ENCODE results near the gene CTNND2.

The CTNND2 gene

DNA sequence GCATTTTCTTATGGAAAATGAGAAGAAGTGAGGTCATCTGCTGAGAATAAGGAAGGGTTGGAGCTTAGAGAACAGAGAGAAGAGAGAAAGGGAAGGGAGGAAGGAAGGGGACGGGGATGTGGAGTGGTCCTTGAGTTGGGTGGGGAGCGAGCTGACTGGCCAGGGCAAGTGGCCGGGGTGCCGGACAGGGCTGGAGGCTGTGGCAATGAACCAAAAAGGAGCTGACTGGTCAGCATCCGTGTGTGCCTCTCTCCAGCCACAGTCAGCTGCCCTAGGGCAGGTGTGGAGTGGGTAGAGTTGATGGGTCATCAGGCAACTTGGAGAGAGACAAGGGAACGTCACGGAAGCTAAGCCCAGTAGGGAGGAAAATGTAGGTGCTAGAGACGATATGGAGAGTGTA, 908.4 kb downstream of the CTNND2 start:
- no peak overlapping the region for H3K4me3 ChIP-seq (ENCODE audit: low read depth, low read length)
- no peak overlapping the region for H3K27ac ChIP-seq (ENCODE audit: extremely low read depth, low read depth, low read length)
- no peaks in the 10 kb centered on the region for H3K36me3 ChIP-seq (ENCODE audit: control insufficient read depth in 2 of 2, insufficient read depth in 1 of 2, low read length in 2 of 2)
- H3K9me3 ChIP-seq (ENCODE audit: control insufficient read depth, insufficient read depth, low read depth, low read length): no peaks in the 10 kb centered on the region
- no peaks in the 10 kb centered on the region for H3K4me1 ChIP-seq (ENCODE audit: control insufficient read depth, insufficient read depth, low read length)
- CTCF ChIA-PET: interaction anchor here (1.2 kb wide), 1 partner anchor 8 kb away, joined by 6 read pairs; no protein-coding TSS in a partner anchor
- no peak for TF ChIP-seq ZBTB1 (tag by site-specific recombination; IDR thresholded peaks at IDR 0.05)
- POLR2A ChIA-PET: no interaction called here

DNA sequence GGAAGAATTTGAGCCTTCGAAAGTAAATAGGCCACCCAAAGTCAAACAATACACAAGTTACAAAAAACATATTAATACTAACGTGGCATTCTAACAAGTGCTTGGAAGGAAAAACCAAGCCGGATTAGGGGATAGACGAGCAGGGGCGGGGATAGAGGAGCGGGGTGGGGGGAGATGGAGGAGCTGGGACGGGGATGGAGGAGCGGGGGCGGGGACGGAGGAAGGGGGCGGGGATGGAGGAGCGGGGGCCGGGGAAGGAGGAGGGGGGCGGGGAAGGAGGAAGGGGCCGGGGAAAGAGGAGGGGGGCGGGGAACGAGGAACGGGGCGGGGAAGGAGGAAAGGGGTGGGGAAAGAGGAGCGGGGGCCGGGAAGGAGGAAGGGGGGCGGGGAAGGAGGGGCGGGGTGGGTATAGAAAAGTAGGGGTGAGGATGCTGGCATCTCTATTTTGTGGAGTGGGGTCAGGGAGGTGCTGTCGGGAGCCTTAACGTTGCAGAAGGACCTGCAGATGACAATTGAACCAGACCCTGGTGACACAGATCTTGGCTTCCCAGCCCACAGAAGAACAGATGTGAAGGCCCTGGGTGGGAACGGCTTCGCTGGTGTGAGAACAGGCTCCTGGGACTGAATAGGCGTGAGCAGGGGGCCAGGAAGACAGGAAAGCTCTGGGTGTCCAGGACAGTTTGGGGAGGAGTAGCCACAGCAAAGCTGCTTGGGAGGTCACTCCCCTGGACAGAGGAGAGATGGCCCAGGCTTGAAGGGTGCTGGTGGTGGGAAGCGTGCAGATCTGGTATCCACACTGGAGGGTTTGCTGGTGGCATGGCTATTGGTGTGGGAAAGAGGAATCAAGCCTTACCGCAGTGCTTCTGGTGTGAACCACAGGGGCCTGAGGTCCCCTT, 909.9 kb downstream of the CTNND2 start:
- CTCF ChIA-PET: no interaction called here
- Histone ChIP-seq H3K9me3 (ENCODE audit: control insufficient read depth, insufficient read depth, low read depth, low read length) (no peaks in the 10 kb centered on the region), H3K36me3 (ENCODE audit: control insufficient read depth in 2 of 2, insufficient read depth in 1 of 2, low read length in 2 of 2) (no peaks in the 10 kb centered on the region), H3K27ac (ENCODE audit: extremely low read depth, low read depth, low read length) (no peak overlapping the region), H3K4me1 (ENCODE audit: control insufficient read depth, insufficient read depth, low read length) (no peaks in the 10 kb centered on the region), H3K4me3 (ENCODE audit: low read depth, low read length) (no peak overlapping the region)
- POLR2A ChIA-PET: no interaction called here
- TF ChIP-seq ZNF791 (tag by site-specific recombination; IDR thresholded peaks at IDR 0.05): no peak

DNA sequence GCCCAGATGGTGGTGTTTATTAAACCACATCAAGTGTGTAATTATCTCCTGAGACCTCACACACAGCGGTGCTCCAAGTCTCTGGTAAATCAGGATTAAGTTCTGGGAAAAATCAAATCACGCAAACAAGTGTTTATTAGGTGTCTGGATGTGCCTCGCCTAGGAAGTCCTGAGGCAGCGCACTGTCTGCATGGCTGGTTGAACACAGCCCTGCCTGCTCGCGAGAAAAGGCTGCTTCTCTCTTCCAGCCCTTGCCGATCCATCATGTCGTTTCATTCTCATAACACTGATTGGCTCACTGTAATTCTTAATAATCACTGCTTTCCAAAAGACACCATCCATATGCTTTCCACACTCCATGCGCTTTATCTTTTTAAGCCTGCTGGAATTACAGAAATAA, 913.6 kb downstream of the CTNND2 start:
- ChIA-PET CTCF (interaction anchor here (0.5 to 1.0 kb wide), 2 partner anchors 8 to 729 kb away, joined by 3 to 5 read pairs; no protein-coding TSS in a partner anchor), POLR2A (no interaction called here)
- no peaks in the 10 kb centered on the region for H3K36me3 ChIP-seq (ENCODE audit: control insufficient read depth in 2 of 2, insufficient read depth in 1 of 2, low read length in 2 of 2)
- no peak overlapping the region for H3K27ac ChIP-seq (ENCODE audit: extremely low read depth, low read depth, low read length)
- no peaks in the 10 kb centered on the region for H3K9me3 ChIP-seq (ENCODE audit: control insufficient read depth, insufficient read depth, low read depth, low read length)
- TF ChIP-seq ZNF341 (tag by site-specific recombination; IDR thresholded peaks at IDR 0.05; ENCODE audit: low read depth) (no peak), ZNF274 (IDR thresholded peaks at IDR 0.05; ENCODE audit: low read length) (no peak), ZNF274 (tag by site-specific recombination; IDR thresholded peaks at IDR 0.05; ENCODE audit: borderline replicate concordance) (no peak), ZNF211 (tag by site-specific recombination; IDR thresholded peaks at IDR 0.05; ENCODE audit: low read depth) (no peak), ZSCAN16 (tag by site-specific recombination; IDR thresholded peaks at IDR 0.05) (no peak), ZNF239 (tag by site-specific recombination; IDR thresholded peaks at IDR 0.05) (no peak), ZNF24 (tag by site-specific recombination; IDR thresholded peaks at IDR 0.05) (no peak), SP3 (tag by site-specific recombination; IDR thresholded peaks at IDR 0.05) (no peak)
- TF ChIP-seq, protein P1, sequence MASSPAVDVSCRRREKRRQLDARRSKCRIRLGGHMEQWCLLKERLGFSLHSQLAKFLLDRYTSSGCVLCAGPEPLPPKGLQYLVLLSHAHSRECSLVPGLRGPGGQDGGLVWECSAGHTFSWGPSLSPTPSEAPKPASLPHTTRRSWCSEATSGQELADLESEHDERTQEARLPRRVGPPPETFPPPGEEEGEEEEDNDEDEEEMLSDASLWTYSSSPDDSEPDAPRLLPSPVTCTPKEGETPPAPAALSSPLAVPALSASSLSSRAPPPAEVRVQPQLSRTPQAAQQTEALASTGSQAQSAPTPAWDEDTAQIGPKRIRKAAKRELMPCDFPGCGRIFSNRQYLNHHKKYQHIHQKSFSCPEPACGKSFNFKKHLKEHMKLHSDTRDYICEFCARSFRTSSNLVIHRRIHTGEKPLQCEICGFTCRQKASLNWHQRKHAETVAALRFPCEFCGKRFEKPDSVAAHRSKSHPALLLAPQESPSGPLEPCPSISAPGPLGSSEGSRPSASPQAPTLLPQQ (tag by site-specific recombination; IDR thresholded peaks at IDR 0.05): no peak
- no peaks in the 10 kb centered on the region for H3K4me1 ChIP-seq (ENCODE audit: control insufficient read depth, insufficient read depth, low read length)
- H3K4me3 ChIP-seq (ENCODE audit: low read depth, low read length): no peak overlapping the region

DNA sequence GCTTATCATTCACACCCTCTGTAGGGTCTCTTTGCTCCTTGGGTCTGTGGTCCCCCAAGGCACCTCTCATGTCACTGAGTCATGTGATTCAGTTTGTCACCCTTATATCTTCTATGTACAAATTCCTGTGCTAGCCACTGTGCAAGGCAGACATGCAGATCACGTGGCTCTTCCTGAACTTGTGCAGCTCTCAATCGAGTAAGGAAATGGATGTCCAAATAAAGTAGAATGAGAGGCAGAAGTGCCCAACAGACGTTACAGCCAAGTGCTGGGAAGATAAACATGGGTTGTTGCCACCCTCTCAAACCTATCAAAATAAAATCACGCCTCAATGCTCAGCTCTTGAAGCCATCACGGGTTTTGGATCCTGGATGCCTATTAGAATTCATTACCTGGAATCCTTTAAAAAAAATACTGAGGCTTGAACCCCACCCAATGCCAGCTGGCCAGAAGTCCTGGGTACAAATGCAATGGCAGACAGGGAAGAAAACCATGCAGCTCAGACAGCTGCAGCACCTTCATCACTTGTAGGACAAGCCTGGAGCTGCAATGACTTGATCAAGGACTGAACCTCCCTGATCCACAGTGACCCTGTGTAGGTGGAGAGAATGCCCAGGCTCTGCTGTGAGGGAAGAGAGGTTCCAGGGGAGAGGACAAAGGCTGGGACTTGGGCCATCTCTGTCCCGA, 914.5 kb downstream of the CTNND2 start:
- H3K27ac ChIP-seq (ENCODE audit: extremely low read depth, low read depth, low read length): no peak overlapping the region
- ChIA-PET POLR2A (no interaction called here), CTCF (interaction anchor here (0.9 to 2.8 kb wide), 10 partner anchors 9 to 1034 kb away, joined by 3 to 13 read pairs (median 5); no protein-coding TSS in a partner anchor)
- no peaks in the 10 kb centered on the region for H3K36me3 ChIP-seq (ENCODE audit: control insufficient read depth in 2 of 2, insufficient read depth in 1 of 2, low read length in 2 of 2)
- no peaks in the 10 kb centered on the region for H3K4me1 ChIP-seq (ENCODE audit: control insufficient read depth, insufficient read depth, low read length)
- no peak overlapping the region for H3K4me3 ChIP-seq (ENCODE audit: low read depth, low read length)
- H3K9me3 ChIP-seq (ENCODE audit: control insufficient read depth, insufficient read depth, low read depth, low read length): no peaks in the 10 kb centered on the region
- no peak for TF ChIP-seq YY2 (tag by site-specific recombination; IDR thresholded peaks at IDR 0.05)
- TF ChIP-seq GLI4 (tag by site-specific recombination; IDR thresholded peaks at IDR 0.05): no peak
- TF ChIP-seq MYNN (tag by site-specific recombination; IDR thresholded peaks at IDR 0.05; ENCODE audit: borderline replicate concordance): no peak
- TF ChIP-seq, protein P2, sequence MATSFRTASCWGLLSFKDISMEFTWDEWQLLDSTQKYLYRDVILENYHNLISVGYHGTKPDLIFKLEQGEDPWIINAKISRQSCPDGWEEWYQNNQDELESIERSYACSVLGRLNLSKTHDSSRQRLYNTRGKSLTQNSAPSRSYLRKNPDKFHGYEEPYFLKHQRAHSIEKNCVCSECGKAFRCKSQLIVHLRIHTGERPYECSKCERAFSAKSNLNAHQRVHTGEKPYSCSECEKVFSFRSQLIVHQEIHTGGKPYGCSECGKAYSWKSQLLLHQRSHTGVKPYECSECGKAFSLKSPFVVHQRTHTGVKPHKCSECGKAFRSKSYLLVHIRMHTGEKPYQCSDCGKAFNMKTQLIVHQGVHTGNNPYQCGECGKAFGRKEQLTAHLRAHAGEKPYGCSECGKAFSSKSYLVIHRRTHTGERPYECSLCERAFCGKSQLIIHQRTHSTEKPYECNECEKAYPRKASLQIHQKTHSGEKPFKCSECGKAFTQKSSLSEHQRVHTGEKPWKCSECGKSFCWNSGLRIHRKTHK (tag by site-specific recombination; IDR thresholded peaks at IDR 0.05): no peak
- TF ChIP-seq, protein P3, sequence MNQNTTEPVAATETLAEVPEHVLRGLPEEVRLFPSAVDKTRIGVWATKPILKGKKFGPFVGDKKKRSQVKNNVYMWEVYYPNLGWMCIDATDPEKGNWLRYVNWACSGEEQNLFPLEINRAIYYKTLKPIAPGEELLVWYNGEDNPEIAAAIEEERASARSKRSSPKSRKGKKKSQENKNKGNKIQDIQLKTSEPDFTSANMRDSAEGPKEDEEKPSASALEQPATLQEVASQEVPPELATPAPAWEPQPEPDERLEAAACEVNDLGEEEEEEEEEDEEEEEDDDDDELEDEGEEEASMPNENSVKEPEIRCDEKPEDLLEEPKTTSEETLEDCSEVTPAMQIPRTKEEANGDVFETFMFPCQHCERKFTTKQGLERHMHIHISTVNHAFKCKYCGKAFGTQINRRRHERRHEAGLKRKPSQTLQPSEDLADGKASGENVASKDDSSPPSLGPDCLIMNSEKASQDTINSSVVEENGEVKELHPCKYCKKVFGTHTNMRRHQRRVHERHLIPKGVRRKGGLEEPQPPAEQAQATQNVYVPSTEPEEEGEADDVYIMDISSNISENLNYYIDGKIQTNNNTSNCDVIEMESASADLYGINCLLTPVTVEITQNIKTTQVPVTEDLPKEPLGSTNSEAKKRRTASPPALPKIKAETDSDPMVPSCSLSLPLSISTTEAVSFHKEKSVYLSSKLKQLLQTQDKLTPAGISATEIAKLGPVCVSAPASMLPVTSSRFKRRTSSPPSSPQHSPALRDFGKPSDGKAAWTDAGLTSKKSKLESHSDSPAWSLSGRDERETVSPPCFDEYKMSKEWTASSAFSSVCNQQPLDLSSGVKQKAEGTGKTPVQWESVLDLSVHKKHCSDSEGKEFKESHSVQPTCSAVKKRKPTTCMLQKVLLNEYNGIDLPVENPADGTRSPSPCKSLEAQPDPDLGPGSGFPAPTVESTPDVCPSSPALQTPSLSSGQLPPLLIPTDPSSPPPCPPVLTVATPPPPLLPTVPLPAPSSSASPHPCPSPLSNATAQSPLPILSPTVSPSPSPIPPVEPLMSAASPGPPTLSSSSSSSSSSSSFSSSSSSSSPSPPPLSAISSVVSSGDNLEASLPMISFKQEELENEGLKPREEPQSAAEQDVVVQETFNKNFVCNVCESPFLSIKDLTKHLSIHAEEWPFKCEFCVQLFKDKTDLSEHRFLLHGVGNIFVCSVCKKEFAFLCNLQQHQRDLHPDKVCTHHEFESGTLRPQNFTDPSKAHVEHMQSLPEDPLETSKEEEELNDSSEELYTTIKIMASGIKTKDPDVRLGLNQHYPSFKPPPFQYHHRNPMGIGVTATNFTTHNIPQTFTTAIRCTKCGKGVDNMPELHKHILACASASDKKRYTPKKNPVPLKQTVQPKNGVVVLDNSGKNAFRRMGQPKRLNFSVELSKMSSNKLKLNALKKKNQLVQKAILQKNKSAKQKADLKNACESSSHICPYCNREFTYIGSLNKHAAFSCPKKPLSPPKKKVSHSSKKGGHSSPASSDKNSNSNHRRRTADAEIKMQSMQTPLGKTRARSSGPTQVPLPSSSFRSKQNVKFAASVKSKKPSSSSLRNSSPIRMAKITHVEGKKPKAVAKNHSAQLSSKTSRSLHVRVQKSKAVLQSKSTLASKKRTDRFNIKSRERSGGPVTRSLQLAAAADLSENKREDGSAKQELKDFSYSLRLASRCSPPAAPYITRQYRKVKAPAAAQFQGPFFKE (tag by site-specific recombination; IDR thresholded peaks at IDR 0.05; ENCODE audit: borderline replicate concordance): no peak
- no peak for TF ChIP-seq ZNF292 (tag by site-specific recombination; IDR thresholded peaks at IDR 0.05; ENCODE audit: borderline replicate concordance, low read depth)
- no peak for TF ChIP-seq ZNF610 (tag by site-specific recombination; IDR thresholded peaks at IDR 0.05; ENCODE audit: borderline replicate concordance)
